DOHH2 (cell line): ENCODE results near the gene CDH26.

ENCODE experiments used
- EZH2phosphoT487 ChIP-seq: fragments of 200-600 bp; sonication (generic); IDR thresholded peaks from 2 replicates; pipeline ENCODE4 v1.6.1; 2017; ENCODE audit warnings: borderline replicate concordance, mild to moderate bottlenecking, antibody characterized with exemption, low read length, moderate library complexity, mixed read lengths
- TF ChIP-seq, protein P1 (sequence below): fragments of 200-600 bp; sonication (generic); IDR thresholded peaks from one replicate; pipeline ENCODE4 v1.5.1; 2014; ENCODE audit warnings: antibody characterized with exemption, mild to moderate bottlenecking, low read depth, low read length; ENCODE audit not compliant: poor library complexity, severe bottlenecking

DNA sequence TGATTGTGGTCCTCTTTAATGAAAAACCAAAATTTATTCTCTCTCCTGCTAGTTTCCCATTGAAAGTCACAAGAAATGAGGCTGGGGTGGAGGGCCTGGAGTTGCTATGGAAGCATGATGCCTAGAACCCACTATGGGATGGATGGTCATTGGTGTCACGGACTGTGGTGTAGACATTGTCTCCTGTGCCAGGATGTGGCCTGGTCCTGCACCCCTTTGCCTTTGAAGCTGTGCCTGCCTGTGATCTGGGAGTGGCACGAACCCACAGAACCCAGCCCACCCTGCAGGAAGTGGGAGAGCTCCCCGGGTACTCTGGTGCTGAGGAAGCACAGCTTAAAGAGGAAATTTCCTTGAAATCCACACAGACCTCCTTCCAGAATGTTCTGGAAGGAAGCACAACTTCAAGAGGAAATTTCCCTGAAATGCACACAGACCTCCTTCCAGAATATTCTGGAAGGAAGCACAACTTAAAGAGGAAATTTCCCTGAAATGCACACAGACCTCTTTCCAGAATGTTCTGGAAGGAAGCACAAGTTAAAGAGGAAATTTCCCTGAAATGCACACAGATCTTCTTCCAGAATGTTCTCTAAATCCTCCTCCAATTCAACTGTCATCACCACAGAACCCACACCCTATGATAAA is 105.6 kb downstream of the CDH26 start:
- TF ChIP-seq, protein P1, sequence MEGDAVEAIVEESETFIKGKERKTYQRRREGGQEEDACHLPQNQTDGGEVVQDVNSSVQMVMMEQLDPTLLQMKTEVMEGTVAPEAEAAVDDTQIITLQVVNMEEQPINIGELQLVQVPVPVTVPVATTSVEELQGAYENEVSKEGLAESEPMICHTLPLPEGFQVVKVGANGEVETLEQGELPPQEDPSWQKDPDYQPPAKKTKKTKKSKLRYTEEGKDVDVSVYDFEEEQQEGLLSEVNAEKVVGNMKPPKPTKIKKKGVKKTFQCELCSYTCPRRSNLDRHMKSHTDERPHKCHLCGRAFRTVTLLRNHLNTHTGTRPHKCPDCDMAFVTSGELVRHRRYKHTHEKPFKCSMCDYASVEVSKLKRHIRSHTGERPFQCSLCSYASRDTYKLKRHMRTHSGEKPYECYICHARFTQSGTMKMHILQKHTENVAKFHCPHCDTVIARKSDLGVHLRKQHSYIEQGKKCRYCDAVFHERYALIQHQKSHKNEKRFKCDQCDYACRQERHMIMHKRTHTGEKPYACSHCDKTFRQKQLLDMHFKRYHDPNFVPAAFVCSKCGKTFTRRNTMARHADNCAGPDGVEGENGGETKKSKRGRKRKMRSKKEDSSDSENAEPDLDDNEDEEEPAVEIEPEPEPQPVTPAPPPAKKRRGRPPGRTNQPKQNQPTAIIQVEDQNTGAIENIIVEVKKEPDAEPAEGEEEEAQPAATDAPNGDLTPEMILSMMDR, result no peak
- no peak for TF ChIP-seq EZH2phosphoT487
